Raji (cell line): Measurements from ENCODE around the gene PLCB4.

Experiments
- POLR2A ChIP-seq: IDR thresholded peaks from 2 replicates; pipeline ENCODE4 v1.6.1; 2011; ENCODE audit warnings: low read depth, low read length, control low read depth; ENCODE audit not compliant: insufficient read depth

The PLCB4 gene

DNA sequence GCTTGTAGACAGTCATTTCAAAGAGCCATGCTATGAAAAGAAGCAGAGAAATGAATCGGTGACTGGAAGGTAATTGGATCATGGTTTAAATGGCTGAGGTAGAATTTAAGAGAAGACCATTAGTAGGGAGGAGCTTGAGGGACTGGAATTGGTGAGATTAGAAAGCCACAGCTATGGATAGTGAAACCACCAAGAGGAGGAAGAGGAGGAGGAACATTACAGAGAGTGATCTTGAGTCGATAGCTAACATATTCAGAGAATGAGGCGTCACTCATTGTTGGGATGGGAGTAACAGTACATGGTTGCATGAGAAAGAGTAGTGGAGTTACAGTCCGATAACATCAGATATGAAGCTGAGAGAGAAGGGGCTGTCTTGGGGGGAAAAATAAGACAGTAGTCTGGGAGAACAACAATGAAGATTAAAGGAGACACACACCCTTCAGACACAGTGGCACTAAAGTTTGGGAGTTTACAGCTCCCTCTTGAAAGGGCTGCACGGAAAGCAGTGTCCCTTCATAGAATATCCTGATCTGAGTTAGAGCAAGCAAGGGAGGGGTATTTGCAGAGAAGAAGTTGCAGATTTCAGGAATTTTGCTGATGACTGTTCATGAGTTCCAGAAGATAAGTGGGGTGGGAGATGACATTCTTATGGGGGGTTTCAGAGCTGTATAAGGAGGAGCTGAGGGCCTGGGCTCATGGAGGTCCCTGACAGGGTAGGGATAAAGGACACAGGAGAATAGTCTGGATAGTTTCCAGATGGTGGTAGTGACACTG is 430.4 kb downstream of the PLCB4 start:
- TF ChIP-seq POLR2A: no peak

DNA sequence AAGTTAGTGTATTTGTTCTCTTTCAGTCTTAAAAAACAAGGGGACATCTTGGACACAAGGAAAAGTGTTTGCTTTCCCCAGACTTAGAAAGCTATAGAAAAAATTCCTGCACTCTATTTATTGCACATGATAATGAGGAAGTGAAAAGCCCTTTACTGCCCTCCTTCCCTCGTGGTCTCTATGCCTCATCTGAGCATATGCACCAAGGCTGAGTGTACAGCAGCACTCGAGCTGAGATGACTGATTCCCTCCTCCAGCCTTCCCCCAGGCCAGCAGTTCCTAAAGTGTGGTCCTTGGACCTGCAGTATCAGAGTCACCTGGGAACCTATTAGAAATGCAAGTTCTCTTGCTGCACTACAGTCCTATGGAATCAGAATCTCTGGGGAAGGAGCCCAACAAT is 431.2 kb downstream of the PLCB4 start:
- TF ChIP-seq POLR2A: no peak

GRCh38 chr20:9501473-9501872 is 432.6 kb downstream of the PLCB4 start:
- no peak for TF ChIP-seq POLR2A

GRCh38 chr20:9503526-9504245 is 434.8 kb downstream of the PLCB4 start:
- no peak for TF ChIP-seq POLR2A

GRCh38 chr20:9506280-9506821 is 437.5 kb downstream of the PLCB4 start:
- no peak for TF ChIP-seq POLR2A

GRCh38 chr20:9506964-9507369 is 438.1 kb downstream of the PLCB4 start:
- TF ChIP-seq POLR2A: no peak

DNA sequence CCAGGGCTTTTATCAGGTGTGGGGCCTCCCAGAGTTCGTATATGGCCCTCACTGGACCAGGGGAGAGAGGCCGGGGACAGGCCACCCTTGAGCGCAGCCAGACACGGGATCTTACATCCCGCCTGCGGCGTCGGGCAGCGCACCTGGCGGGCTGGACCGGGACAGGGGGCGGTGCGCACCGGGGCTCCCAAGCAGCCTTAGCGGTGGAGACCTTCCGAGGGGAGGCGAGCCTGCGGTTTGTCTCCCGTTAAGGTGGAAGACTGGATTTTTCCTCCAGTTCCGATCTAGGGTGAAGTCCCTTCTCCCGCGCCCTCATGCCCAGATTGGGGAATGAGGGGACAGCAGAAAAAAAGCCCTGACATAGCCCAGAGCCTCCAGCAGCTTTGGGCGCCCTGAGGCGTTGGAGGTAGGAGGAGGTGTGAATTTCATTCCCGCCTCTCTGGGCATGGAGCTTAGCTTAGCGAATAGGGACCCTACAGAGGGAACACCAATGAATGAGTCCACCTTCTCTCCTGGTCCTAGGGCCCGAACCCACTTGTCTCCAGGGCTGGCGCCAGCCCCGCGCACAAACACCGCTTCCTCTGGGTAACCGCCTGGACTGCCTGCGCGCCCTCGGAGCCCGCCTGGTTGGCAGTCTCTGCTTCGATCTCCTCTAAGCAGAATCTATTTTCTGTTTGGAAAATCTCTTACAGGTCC is 438.8 kb downstream of the PLCB4 start:
- no peak for TF ChIP-seq POLR2A

- no peak for TF ChIP-seq POLR2A
These were observed 439.4 kb downstream of the PLCB4 start for GRCh38 chr20:9508240-9508661.

- TF ChIP-seq POLR2A: no peak
These were observed 439.9 kb downstream of the PLCB4 start for GRCh38 chr20:9508696-9509178.

- TF ChIP-seq POLR2A: no peak
These were observed 440.4 kb downstream of the PLCB4 start for GRCh38 chr20:9509246-9509645.

- no peak for TF ChIP-seq POLR2A
These were observed 442.0 kb downstream of the PLCB4 start for GRCh38 chr20:9510911-9511310.

DNA sequence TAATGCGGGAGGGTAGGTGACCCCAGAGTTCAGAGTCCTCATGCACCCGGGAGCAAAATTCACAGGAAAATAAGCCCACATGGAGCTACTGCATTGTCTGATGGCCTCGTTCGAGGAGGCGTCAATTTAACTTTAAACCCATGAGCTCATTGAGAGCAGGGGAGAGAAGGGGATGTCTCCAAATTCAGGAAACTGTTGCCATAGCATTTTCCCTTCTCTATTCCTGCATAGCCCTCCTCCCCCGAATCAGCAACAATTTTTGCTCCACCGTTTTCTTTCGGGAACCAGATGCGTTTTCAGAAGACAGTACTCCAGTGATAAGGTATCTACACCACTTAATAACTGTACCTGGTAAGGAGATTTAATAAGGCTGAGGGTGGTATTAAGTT is 445.2 kb downstream of the PLCB4 start:
- no peak for TF ChIP-seq POLR2A

- no peak for TF ChIP-seq POLR2A
These were observed 445.8 kb downstream of the PLCB4 start, which contains the start of gene LAMP5 for GRCh38 chr20:9514461-9515213. Gene LAMP5 (plus strand): TSS chr20:9514590. CDS start chr20:9514853, 263 bp downstream.

GRCh38 chr20:9515214-9515585 is 446.3 kb downstream of the PLCB4 start:
- no peak for TF ChIP-seq POLR2A

DNA sequence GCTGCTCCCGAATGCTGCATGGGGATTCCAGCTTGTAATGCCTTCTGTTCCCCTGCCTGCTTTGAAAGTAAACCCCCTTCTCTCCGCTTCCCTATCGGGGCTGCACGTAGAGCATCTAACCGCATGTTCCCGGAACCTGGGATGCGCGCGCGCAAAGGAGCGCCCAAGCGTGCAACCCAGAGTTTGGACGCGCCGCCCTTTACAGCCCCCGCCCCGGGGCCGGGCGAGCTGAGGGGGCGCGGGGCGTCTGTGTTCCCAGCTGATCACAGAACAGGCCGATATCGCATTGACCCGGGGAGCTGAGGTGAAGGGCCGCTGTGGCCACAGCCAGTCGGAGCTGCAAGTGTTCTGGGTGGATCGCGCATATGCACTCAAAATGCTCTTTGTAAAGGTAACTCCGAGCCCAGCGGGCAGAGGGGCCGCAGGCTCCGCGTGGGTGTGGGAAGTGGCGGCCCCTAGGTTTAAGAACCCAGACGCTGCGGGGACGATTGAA is 446.9 kb downstream of the PLCB4 start:
- TF ChIP-seq POLR2A: no peak

DNA sequence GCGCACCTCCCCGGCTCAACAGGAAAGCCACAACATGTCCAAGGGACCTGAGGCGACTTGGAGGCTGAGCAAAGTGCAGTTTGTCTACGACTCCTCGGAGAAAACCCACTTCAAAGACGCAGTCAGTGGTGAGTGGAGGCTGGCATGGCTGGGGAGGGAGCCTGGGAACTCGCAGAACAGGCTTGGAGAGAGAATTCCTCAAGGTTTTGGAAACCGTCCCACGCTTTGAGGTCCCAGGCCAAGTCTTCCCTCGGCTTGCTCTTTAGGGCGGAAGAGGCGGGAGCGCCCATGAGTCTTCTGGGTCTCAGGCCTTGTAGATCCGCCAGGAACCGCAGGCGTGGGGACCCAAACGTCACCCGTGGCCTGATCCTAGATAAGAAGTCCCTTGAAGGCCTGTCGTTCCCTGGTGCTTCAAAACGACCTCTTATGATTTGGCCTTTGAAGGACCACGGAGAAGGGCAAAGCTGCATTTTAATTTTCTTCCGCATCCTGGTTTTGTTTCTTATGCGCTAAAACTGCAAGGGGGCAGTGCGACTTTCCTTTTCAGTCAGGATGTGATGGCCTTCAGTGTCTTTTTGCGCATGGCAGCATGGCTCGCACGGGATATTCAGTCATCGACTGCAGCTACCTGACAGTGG is 447.5 kb downstream of the PLCB4 start:
- no peak for TF ChIP-seq POLR2A
